Stimulated activated CD4-positive, alpha-beta T cell treated with anti-CD3 and anti-CD28 coated beads, Interleukin-4, amount 100 ng/mL, for 4 hours (primary cell): ENCODE results near the gene PCGF3.
"Not testable (repeated sequence)": the region's sequence is repeated elsewhere in the genome, so short reads cannot be mapped to it uniquely, and the experiment has no call there.

Source experiments
- DNase-seq, 2 experiments: peaks; one replicate each; pipeline ENCODE4 v3.0.0-alpha.2; 2020

The PCGF3 gene

GRCh38 chr4:806979-807378, 101.3 kb downstream of the PCGF3 start:
- DNase-seq = not testable (repeated sequence)

DNA sequence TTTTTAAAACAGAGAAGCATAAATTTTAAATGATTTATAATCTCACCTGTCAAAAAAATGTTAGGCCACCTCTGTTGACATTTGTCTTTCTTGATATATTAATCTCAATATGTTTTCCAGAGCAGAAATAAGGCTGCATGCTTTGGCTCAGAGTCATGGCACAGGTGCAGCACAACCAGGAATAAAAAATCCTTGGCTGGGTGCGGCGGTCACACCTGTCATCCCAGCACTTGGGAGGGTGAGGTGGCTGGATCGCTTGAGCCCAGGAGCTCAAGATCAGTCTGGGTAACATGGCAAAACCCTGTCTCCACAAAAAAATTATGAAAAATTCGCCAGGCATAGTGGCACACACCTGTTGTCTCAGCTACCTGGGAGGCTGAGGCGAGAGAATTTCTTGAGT, 102.2 kb downstream of the PCGF3 start:
- DNase-seq = no peak

DNA sequence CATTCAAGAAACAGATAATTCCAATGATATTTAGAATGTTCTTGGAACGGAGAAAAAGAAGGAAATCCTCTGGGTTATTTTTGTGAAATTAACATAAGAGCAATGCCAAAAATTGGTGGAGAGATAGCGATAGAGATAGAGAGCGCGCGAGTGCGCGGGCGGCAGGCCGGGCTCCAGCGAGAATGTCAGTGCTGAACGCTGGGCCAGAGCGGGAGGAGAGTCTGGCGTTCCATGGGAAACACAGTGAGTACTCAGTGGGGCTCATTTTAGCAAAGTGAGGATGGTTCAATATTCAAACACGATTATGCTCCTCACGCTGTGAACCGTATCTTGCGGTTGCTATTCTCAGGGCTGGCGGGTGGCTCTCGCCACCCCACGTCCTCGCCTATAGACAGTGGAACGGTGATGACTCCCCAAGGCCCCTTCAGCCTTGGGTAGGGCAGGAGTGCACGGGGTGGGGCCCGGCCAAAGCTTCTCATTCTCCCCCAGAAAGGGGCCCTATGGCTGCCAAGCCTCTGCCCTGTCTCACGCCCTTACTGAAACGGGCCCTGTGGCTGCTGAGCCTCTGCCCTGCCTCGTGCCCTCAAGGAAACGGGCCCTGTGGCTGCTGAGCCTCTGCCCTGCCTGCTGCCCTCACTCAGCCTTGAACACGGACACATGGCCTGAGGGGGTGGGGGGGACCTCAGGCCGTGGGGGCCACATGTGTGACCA, 103.4 kb downstream of the PCGF3 start:
- no peak for DNase-seq

DNA sequence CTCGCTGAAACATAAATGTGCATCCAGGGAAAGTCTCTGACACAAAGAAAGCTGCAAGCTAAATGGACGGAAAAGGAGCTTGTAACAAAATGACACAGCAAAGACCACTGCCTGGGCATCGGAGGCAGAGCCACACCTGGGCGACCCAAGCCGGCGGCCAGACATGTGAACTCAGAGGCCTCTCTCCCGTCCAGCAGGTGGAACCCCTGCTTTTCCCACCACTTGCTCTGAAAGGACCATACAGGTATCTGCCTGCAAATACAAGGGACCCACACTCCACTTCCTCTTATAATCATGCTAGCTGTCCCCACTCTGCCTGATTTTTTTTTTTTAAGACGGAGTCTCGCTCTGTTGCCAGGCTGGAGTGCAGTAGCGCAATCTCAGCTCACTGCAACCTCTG, 108.3 kb downstream of the PCGF3 start:
- DNase-seq = no peak

DNA sequence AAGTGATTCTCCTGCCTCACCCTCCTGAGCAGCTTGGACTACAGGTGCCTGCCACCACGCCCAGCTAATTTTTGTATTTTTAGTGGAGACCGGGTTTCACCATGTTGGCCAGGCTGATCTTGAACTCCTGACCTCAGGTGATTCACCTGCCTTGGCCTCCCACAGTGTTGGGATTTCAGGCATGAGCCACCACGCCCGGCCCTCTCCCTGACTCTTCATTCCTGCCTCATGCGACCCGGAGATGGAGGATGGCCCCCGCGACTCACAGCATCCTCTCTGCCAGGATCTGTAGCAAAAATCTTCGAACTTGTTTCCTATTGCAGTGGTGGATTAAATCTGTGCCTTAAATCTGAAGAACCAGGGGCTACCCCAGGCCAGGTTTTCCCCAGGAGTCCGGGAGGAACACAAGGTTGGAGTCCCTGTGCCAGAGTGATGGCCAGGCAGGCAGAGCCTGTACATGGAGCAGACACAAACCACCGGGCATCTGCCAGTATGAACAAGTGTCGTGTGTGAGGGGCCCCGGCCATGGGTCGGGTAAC, 108.7 kb downstream of the PCGF3 start:
- no peak for DNase-seq

DNA sequence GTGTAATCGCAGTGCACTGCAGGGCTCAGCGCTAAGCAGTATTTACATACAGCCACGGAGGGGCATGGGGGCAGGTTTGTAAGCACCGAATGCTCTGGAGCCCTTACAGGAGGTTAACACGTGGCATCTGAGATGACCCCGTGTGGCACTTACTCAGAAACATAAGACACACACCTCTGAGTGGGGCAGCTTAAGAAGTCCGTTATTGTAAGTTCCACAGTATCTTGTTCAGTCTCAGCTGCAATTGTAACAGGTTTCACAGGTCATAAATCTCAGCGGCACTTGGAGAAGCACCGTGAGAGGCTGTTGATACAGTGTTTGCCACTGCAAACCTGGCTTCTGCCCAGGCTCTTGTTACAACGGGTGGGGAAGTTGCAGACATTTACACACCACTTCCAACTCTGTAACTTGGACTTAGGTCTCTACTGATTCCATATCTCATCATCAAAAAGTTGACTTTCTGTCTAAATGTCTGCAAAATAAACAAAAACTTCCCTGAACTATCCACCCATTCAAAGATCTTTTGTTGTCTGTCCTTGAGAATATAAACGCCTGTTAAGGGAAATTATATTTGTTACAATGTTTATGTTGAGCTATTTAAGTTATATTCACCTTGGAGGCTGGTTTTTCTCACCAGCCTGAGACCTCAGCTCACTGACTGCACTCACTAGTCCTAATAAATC, 110.0 kb downstream of the PCGF3 start:
- no peak for DNase-seq

DNA sequence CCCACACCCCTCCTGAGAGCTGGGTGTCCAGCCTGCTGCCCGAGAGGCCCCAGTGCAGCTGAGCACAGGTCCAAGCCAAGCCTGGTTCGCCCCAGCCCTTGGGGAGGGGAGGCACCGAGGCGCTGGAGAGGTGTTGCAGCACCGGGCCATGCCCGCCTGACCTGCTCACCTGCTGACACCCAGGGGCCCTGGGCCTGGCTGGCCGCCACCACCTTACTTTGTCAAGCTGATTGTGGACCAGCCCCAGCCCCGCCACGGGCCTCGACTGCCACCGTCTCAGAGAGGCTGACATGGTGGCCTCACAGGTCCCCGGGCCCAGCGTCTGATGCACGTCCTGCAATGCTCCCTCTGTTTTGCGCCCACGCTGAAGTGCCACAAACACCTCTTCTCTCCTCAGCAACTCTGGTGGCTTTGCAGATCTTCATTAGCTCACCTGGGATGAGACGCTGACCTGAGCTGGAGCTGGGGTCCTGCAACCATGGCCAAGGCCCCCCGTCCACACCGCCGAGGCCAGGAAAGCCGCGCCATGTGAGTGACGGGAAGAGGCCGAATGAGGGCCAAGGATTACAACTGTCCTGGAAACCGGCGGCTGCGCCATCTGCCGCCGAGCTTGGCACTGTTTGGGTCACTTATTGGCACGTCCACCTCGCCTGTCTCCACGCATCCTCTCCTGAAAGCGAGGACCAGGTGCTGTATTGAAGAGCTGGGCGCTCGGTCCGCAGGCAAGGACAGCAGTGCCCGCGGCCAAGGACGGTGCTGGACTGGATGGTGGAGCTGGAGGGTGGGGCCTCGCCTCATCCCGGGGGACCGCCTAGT, 112.7 kb downstream of the PCGF3 start:
- no peak for DNase-seq

DNA sequence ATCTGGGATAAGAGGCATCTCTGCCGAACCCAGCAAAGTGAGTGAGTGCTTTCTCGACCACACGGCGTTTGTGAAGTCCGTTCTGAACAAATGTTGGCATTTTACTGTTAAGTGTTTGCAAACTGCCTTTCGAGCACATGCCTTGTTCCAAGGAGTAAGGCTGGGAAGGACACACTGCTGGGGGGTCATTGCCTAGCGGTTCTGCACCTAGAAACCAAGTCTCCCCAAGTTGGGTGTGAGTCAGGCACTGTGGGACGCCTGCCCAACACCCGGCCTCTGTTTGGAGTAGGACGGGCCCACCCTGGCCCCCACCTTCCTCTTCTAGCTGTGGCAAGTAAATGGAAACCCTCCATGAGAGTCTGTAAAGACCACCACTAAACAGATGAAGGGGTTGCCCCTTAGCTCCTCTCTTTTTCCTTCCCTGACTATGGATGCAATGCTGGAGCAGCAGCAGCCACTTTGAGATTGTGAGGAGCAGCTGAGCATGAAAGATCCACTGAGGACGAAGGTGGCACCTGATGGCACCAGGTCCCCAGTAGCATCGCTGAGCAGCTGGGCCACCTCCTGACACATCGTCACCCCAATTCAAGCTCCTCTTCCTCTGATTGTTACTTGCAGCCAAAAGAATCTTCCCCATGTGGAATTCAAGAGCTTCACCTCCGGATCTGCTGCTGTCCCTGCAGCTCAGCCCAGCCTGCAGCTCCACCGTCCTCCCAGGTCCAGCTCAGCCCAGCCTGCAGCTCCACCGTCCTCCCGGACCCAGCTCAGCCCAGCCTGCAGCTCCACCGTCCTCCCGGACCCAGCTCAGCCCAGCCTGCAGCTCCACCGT, 114.0 kb downstream of the PCGF3 start:
- DNase-seq = no peak
